KBM-7 (cell line): ENCODE measurements around the gene GMPPA.

Experiments
- DNase-seq: peaks from one replicate; pipeline ENCODE4 v3.0.0-alpha.2; 2015
- in situ Hi-C: fragments of 300-500 bp; cut with MboI; formaldehyde crosslinking; loops from 2 replicates; pipeline ENCODE4 v1.14.3; 2020; ENCODE audit warnings: low sequenced_read_pairs, low pct_unique_long_range_greater_than_20kb, mixed read lengths

The GMPPA gene

GRCh38 chr2:219498280-219499057 is at the start of gene GMPPA:
Gene GMPPA (plus strand): TSS chr2:219498891. CDS start chr2:219499976, 1,085 bp downstream.
- DNase-seq, result peak; percentile 100
- in situ Hi-C loops, result no loop called here

GRCh38 chr2:219449609-219450008 is 49.1 kb upstream of the GMPPA start:
- in situ Hi-C loops, result no loop called here
- no peak for DNase-seq

GRCh38 chr2:219451661-219452360 is 46.9 kb upstream of the GMPPA start:
- DNase-seq, result no peak
- in situ Hi-C loops, result no loop called here

- DNase-seq, result no peak
Observed at GRCh38 chr2:219452361-219453317, 46.1 kb upstream of the GMPPA start.

GRCh38 chr2:219453671-219454590 is 44.8 kb upstream of the GMPPA start:
- in situ Hi-C loops, result no loop called here
- no peak for DNase-seq

More at GRCh38 chr2:219452361-219453317, 46.1 kb upstream of the GMPPA start:
- in situ Hi-C loops, result no loop called here

- in situ Hi-C loops, result no loop called here
- no peak for DNase-seq
Observed at GRCh38 chr2:219455581-219455980, 43.1 kb upstream of the GMPPA start.

GRCh38 chr2:219457784-219458369 is 40.8 kb upstream of the GMPPA start:
- in situ Hi-C loops, result no loop called here
- no peak for DNase-seq

GRCh38 chr2:219458996-219459395 is 39.7 kb upstream of the GMPPA start:
- DNase-seq, result no peak
- in situ Hi-C loops, result no loop called here

- DNase-seq, result peak; percentile 42
- in situ Hi-C loops, result no loop called here
Observed at GRCh38 chr2:219459460-219460311, 39.0 kb upstream of the GMPPA start.

GRCh38 chr2:219460424-219460926 is 38.2 kb upstream of the GMPPA start:
- DNase-seq, result no peak
- in situ Hi-C loops, result no loop called here

GRCh38 chr2:219461047-219461514 is 37.6 kb upstream of the GMPPA start:
- no peak for DNase-seq
- in situ Hi-C loops, result no loop called here

GRCh38 chr2:219461669-219462068 is 37.0 kb upstream of the GMPPA start:
- DNase-seq, result no peak

GRCh38 chr2:219462349-219462748 is 36.3 kb upstream of the GMPPA start:
- no peak for DNase-seq
- in situ Hi-C loops, result no loop called here

More at GRCh38 chr2:219461669-219462068, 37.0 kb upstream of the GMPPA start:
- in situ Hi-C loops, result no loop called here

GRCh38 chr2:219464286-219465032 is 34.2 kb upstream of the GMPPA start:
- DNase-seq, result no peak
- in situ Hi-C loops, result no loop called here

GRCh38 chr2:219465659-219466561 is 32.8 kb upstream of the GMPPA start:
- no peak for DNase-seq
- in situ Hi-C loops, result no loop called here
